Heart left ventricle (tissue), 13 donors: Measurements from ENCODE around the gene APC.

Experiments used
- POLR2A ChIP-seq, 2 donors: fragments of 450-650 bp; IDR thresholded peaks; one replicate each; pipeline ENCODE4 v1.6.1; 2017; ENCODE audit warnings: antibody characterized with exemption in 2 of 2, mild to moderate bottlenecking in 2 of 2, moderate library complexity in 2 of 2
- TF ChIP-seq, protein P1 (sequence below), 12 donors: fragments of 200-600 bp; sonication (generic) in 4 of 12; IDR thresholded peaks; one replicate each; pipeline versions ENCODE4 v1.5.0 to v1.8.0; 2018 to 2022; ENCODE audit warnings: antibody characterized with exemption in 12 of 12, mild to moderate bottlenecking in 5 of 12
- donor health status: ischemic (EF 13 %, LVEDD 7.1; RV severe dilation, severe dysfunction).
- donor health status: DM: no; HTN: yes; CAD: no.
- donor health status: DM: no; HTN: no; CAD: no.
- donor health status: ischemic (EF 25% LVEDD 6.9; RV normal size, moderate dysfunction).
- donor health status: ischemic (EF 25% LVEDD 5.7; RV mildly dilated, moderate dysfunction).
- donor health status: ischemic (EF 35%, LVEDD 5.7; RV mildly dilated, moderate dysfunction).
- donor health status: nonischemic (EF 11% LVEDD 7.7; RV severe dilation, severe dysfunction).
- donor health status: DM: yes; HTN: yes; CAD: no.
- donor health status: PGD.
- donor health status: ischemic (EF 29% LVEDD 5.4; RV normal size, mild dysfunction).
- donor health status: nonischemic (EF 23%, LVEDD 6.1; RV moderate dilation, normal function).

DNA sequence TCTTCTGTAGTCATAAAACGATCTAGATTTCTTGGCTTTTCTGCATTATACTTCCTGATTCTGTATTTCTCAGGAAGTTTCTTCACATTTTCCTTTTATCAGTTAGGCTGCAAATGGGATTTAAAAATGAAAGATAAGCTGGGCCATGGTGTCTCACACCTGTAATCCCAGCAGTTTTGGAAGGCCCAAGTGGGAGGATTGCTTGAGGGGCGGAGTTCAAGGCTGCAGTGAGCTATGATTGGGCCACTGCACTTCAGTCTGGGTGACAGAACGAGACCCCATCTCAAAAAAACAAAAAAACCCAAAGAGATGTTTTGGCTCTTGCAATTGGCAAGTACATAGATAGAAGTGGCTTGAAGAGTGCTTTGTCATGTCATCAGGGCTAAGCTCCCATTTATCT lies 26.2 kb upstream of the APC start:
- TF ChIP-seq, protein P1, sequence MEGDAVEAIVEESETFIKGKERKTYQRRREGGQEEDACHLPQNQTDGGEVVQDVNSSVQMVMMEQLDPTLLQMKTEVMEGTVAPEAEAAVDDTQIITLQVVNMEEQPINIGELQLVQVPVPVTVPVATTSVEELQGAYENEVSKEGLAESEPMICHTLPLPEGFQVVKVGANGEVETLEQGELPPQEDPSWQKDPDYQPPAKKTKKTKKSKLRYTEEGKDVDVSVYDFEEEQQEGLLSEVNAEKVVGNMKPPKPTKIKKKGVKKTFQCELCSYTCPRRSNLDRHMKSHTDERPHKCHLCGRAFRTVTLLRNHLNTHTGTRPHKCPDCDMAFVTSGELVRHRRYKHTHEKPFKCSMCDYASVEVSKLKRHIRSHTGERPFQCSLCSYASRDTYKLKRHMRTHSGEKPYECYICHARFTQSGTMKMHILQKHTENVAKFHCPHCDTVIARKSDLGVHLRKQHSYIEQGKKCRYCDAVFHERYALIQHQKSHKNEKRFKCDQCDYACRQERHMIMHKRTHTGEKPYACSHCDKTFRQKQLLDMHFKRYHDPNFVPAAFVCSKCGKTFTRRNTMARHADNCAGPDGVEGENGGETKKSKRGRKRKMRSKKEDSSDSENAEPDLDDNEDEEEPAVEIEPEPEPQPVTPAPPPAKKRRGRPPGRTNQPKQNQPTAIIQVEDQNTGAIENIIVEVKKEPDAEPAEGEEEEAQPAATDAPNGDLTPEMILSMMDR (IDR thresholded peaks at IDR 0.05): no peak
- no peak for TF ChIP-seq POLR2A (IDR thresholded peaks at IDR 0.05)
